Naive thymus-derived CD4-positive, alpha-beta T cell (primary cell): Measurements from ENCODE around the gene LENG8. TPM values are rescaled to one million over a fixed set of nuclear protein-coding genes. Genes with fewer than 3 reads are reported as not detected.
"Not testable (repeated sequence)": the region's sequence is repeated elsewhere in the genome, so short reads cannot be mapped to it uniquely, and the experiment has no call there.

Experiments used
- ATAC-seq: fragments of 150-1000 bp; cut with Tn5 transposase; 2 replicates; pipeline ENCODE4 v1.10.0; 2021; ENCODE audit warnings: mild to moderate bottlenecking, moderate library complexity
- CTCF ChIA-PET: fragments of 350-600 bp; sonication (Branson Sonifier 250); formaldehyde crosslinking; loops from one replicate; lab custom pipeline; 2021; ENCODE audit warnings: antibody characterized with exemption; lab: Charles Lee
- POLR2A ChIA-PET: fragments of 350-600 bp; sonication (Branson Sonifier 250); formaldehyde crosslinking; loops from one replicate; lab custom pipeline; 2021; ENCODE audit warnings: antibody characterized with exemption, inconsistent platforms; lab: Charles Lee
- DNase-seq, 9 donors: peaks; one replicate each; pipeline versions ENCODE4 v3.0.0 to v3.0.0-alpha.2; 2020 to 2022; ENCODE audit warnings: mixed read lengths in 1 of 9
- H3K27ac ChIP-seq: one replicate; pipeline ENCODE4 v1.7.0; 2013; ENCODE audit warnings: mild to moderate bottlenecking, low read depth, low read length, moderate library complexity
- H3K27me3 ChIP-seq, 2 donors: one replicate each; pipeline ENCODE4 v1.7.0; 2013; ENCODE audit warnings: low read length in 2 of 2, mild to moderate bottlenecking in 2 of 2, moderate library complexity in 2 of 2; ENCODE audit not compliant: control insufficient read depth in 2 of 2, insufficient read depth in 2 of 2
- H3K36me3 ChIP-seq, 3 experiments: 1 replicate in 2 of 3; 2 replicates in 1 of 3; pipeline ENCODE4 v1.7.0; 2013; ENCODE audit warnings: low read length in 3 of 3, mild to moderate bottlenecking in 3 of 3, moderate library complexity in 1 of 3; ENCODE audit not compliant: insufficient read depth in 3 of 3, control insufficient read depth in 2 of 3
- H3K4me1 ChIP-seq, 2 donors: one replicate each; pipeline ENCODE4 v1.7.0; 2013; ENCODE audit warnings: low read length in 2 of 2, mild to moderate bottlenecking in 2 of 2, moderate library complexity in 1 of 2; ENCODE audit not compliant: control insufficient read depth in 2 of 2, insufficient read depth in 2 of 2
- H3K4me3 ChIP-seq: 2 replicates; pipeline ENCODE4 v1.7.0; 2013; ENCODE audit warnings: mild to moderate bottlenecking, low read length
- H3K9me3 ChIP-seq, 3 experiments: 1 replicate in 2 of 3; 2 replicates in 1 of 3; pipeline ENCODE4 v1.7.0; 2013; ENCODE audit warnings: low read length in 3 of 3; ENCODE audit not compliant: control insufficient read depth in 2 of 3
- H3K27ac Mint-ChIP-seq, 9 donors: one replicate each; pipeline ENCODE4 v1.8.0; 2020 to 2022; ENCODE audit warnings: mixed read lengths in 9 of 9, mild to moderate bottlenecking in 8 of 9, moderate library complexity in 5 of 9, inconsistent platforms in 2 of 9
- H3K27me3 Mint-ChIP-seq, 5 donors: one replicate each; pipeline ENCODE4 v1.8.0; 2021 to 2022; ENCODE audit warnings: mixed read lengths in 5 of 5, mild to moderate bottlenecking in 1 of 5
- H3K36me3 Mint-ChIP-seq, 5 donors: one replicate each; pipeline ENCODE4 v1.8.0; 2020 to 2022; ENCODE audit warnings: mixed read lengths in 5 of 5, mild to moderate bottlenecking in 3 of 5, inconsistent platforms in 1 of 5
- H3K4me1 Mint-ChIP-seq, 7 donors: one replicate each; pipeline ENCODE4 v1.8.0; 2020 to 2022; ENCODE audit warnings: mixed read lengths in 7 of 7, mild to moderate bottlenecking in 3 of 7, inconsistent platforms in 1 of 7
- H3K4me3 Mint-ChIP-seq, 10 donors: one replicate each; pipeline ENCODE4 v1.8.0; 2020 to 2022; ENCODE audit warnings: mild to moderate bottlenecking in 10 of 10, mixed read lengths in 10 of 10, moderate library complexity in 6 of 10, inconsistent platforms in 2 of 10
- H3K9me3 Mint-ChIP-seq, 11 donors: one replicate each; pipeline ENCODE4 v1.8.0; 2020 to 2022; ENCODE audit warnings: mixed read lengths in 11 of 11, mild to moderate bottlenecking in 4 of 11, inconsistent platforms in 1 of 11, moderate library complexity in 1 of 11
- intact Hi-C, 2 donors: fragments of 100-400 bp; cut with micrococcal nuclease; formaldehyde crosslinking; loops; one replicate each; pipeline ENCODE4 v1.15.1; 2023
- polyA plus RNA-seq, 2 donors: library from polyadenylated mRNA; unstranded; fragments of 300-500 nt; fragmentation: Illumina TruSeq; gene quantifications; one replicate each; pipeline ENCODE4 v1.2.3, GENCODE V29; 2021
- total RNA-seq, 6 experiments: library from RNA in 5 of 6; stranded (reverse) in 5 of 6; gene quantifications; 1 replicate in 5 of 6; 2 replicates in 1 of 6; pipeline ENCODE4 v1.2.3 and lab custom pipeline; 2021 to 2026

The LENG8 gene
- total and polyA plus RNA-seq, 7 experiments from 2014 or later: 6.2 to 685 (median 503) TPM

DNA sequence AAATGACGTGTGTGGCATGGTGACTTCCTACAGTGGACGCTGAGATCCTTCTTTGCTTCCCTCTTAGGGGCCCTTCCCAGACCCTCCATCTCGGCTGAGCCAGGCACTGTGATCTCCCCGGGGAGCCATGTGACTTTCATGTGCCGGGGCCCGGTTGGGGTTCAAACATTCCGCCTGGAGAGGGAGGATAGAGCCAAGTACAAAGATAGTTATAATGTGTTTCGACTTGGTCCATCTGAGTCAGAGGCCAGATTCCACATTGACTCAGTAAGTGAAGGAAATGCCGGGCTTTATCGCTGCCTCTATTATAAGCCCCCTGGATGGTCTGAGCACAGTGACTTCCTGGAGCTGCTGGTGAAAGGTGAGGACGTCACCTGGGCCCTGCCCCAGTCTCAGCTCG lies 58.8 kb downstream of the LENG8 start:
- peaks cover 0 to 27% (median 4%) of the 10 kb centered on the region in 7 donors for H3K4me1 Mint-ChIP-seq
- peak overlapping the region in 3 of 9 donors; percentile 5 to 54 (median 30) for H3K27ac Mint-ChIP-seq
- intact Hi-C loops: loop anchor here (5.0 kb wide), 1 partner anchor 146 kb away; the partner anchor contains the start of gene LAIR1 (in 2 of the 2)
- CTCF ChIA-PET: interaction anchor here (0.6 to 0.9 kb wide), 2 partner anchors 22 to 27 kb away, joined by 3 to 4 read pairs; no protein-coding TSS in a partner anchor
- Histone ChIP-seq H3K4me1 (peaks cover 0 to 15% of the 10 kb centered on the region in 2 donors), H3K4me3 (no peak overlapping the region), H3K27me3 (no peaks in the 10 kb centered on the region), H3K36me3 (no peaks in the 10 kb centered on the region), H3K27ac (no peak overlapping the region), H3K9me3 (no peaks in the 10 kb centered on the region)
- peaks cover 7 to 16% (median 11%) of the 10 kb centered on the region in 5 donors for H3K27me3 Mint-ChIP-seq
- DNase-seq (no peak), ATAC-seq (no peak)
- POLR2A ChIA-PET: no interaction called here
- H3K36me3 Mint-ChIP-seq: peaks cover 0 to 4% (median 0%) of the 10 kb centered on the region in 5 donors
- H3K9me3 Mint-ChIP-seq: peaks cover 0 to 2% (median 0%) of the 10 kb centered on the region in 11 donors
- no peak overlapping the region for H3K4me3 Mint-ChIP-seq

- H3K4me3 Mint-ChIP-seq, ATAC-seq, H3K9me3 ChIP-seq, H3K36me3 Mint-ChIP-seq, H3K27me3 ChIP-seq, H3K9me3 Mint-ChIP-seq, H3K27ac ChIP-seq, H3K4me3 ChIP-seq, POLR2A ChIA-PET, H3K27ac Mint-ChIP-seq, DNase-seq, H3K36me3 ChIP-seq: not testable (repeated sequence)
- peaks cover 0 to 27% (median 4%) of the 10 kb centered on the region in 7 donors for H3K4me1 Mint-ChIP-seq
- peaks cover 7 to 22% (median 18%) of the 10 kb centered on the region in 5 donors for H3K27me3 Mint-ChIP-seq
- CTCF ChIA-PET: interaction anchor here (0.9 kb wide), 1 partner anchor 23 kb away, joined by 3 read pairs; no protein-coding TSS in a partner anchor
- peaks cover 0 to 15% of the 10 kb centered on the region in 2 donors for H3K4me1 ChIP-seq
- intact Hi-C loops: loop anchor here (5.0 kb wide), 1 partner anchor 146 kb away; the partner anchor contains the start of gene LAIR1 (in 2 of the 2)
Observed at GRCh38 chr19:54508487-54508886, 59.5 kb downstream of the LENG8 start.

DNA sequence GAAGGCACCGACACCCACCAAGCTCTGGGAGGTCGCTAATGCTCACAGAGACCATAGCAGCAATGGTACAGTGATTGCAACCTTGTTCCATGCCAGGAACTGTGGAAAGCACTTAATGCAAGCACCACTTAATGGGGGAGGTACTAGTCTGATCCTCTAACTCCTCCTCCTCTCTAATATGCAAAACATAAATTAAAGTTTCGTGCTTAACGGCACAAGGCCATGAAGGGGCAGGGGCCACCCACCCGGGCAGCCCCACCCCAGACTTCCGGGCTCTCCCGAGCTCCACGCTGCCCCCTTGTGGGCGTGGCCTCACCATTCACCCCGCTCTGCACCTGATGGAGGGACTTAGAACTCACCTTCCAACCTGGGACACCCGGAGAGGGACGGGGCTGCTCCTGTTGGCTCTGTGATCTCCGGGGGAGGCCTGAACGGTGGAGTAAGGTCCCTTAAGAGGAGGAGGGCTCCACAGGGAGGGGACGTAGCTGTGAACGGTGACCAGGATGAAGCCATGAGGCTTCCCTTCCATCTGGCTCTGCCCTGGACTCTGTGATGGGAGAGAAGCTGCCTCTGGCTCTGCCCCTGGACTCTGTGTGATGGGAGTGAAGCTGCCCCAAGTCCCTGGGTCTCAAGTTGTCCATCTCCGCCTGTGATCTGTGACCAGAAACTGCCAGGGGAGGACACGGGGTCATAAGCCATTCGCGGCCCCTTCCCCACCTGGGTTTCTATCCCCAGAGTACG lies 60.4 kb downstream of the LENG8 start:
- H3K4me3 ChIP-seq, H3K36me3 ChIP-seq, POLR2A ChIA-PET, DNase-seq, H3K27ac Mint-ChIP-seq, H3K4me3 Mint-ChIP-seq, H3K9me3 Mint-ChIP-seq, H3K36me3 Mint-ChIP-seq, H3K27ac ChIP-seq, H3K9me3 ChIP-seq, H3K27me3 ChIP-seq: not testable (repeated sequence)
- Mint-ChIP-seq H3K27me3 (peaks cover 7 to 22% (median 21%) of the 10 kb centered on the region in 5 donors), H3K4me1 (peaks cover 0 to 27% (median 4%) of the 10 kb centered on the region in 7 donors)
- ATAC-seq: peak; percentile 77
- CTCF ChIA-PET: interaction anchor here (0.6 kb wide), 1 partner anchor 28 kb away, joined by 4 read pairs; no protein-coding TSS in a partner anchor
- intact Hi-C loops: loop anchor here (5.0 kb wide), 1 partner anchor 147 kb away; the partner anchor contains the start of gene LAIR1 (in 2 of the 2)
- peaks cover 0 to 15% of the 10 kb centered on the region in 2 donors for H3K4me1 ChIP-seq

Other genes with a start within 250 kb of the LENG8 start
- 1,000 to 10,000 TPM; 1,217 to 2,149 (median 1,306) TPM for gene RPS9, start 248.3 kb upstream of the LENG8 start, total RNA-seq
- gene RPS9, start 248.3 kb upstream of the LENG8 start, polyA plus RNA-seq: 1,000 to 10,000 TPM; 1,192 to 1,308 TPM
- gene LILRB3, start 226.2 kb upstream of the LENG8 start, total RNA-seq: 10 to 100 TPM in 1 of 5 experiments, 1 to 10 TPM in 4; 1.9 to 76.4 (median 2.1) TPM
- gene LILRB3, start 226.2 kb upstream of the LENG8 start, polyA plus RNA-seq: under 1 TPM in 1 of 2 donors, not detected in 1; 0.40 TPM
- 10 to 100 TPM in 1 of 5 experiments, 1 to 10 TPM in 1, under 1 TPM in 3; 0.24 to 27.0 (median 0.97) TPM for gene LILRA6, start 206.4 kb upstream of the LENG8 start, total RNA-seq
- gene LILRA6, start 206.4 kb upstream of the LENG8 start, polyA plus RNA-seq: under 1 TPM; 0.12 to 0.36 TPM
- 1 to 10 TPM in 3 of 5 experiments, under 1 TPM in 1, not detected in 1; 0.08 to 1.8 (median 1.2) TPM for gene LILRB5, start 191.9 kb upstream of the LENG8 start, total RNA-seq
- not detected for gene LILRB5, start 191.9 kb upstream of the LENG8 start, polyA plus RNA-seq
- gene LILRB2, start 168.1 kb upstream of the LENG8 start, total RNA-seq: 100 to 1,000 TPM in 1 of 5 experiments, 10 to 100 TPM in 1, 1 to 10 TPM in 2, not detected in 1; 1.5 to 131 (median 6.0) TPM
- gene LILRB2, start 168.1 kb upstream of the LENG8 start, polyA plus RNA-seq: under 1 TPM in 1 of 2 donors, not detected in 1; 0.12 TPM
- 10 to 100 TPM in 1 of 5 experiments, 1 to 10 TPM in 1, under 1 TPM in 2, not detected in 1; 0.32 to 82.1 (median 5.1) TPM for gene LILRA5, start 136.0 kb upstream of the LENG8 start, total RNA-seq
- under 1 TPM in 1 of 2 donors, not detected in 1; 0.34 TPM for gene LILRA5, start 136.0 kb upstream of the LENG8 start, polyA plus RNA-seq
- gene LILRA4, start 110.0 kb upstream of the LENG8 start, total RNA-seq: 1 to 10 TPM in 2 of 5 experiments, not detected in 3; 3.5 to 8.9 TPM
- not detected for gene LILRA4, start 110.0 kb upstream of the LENG8 start, polyA plus RNA-seq
- 10 to 100 TPM; 47.0 to 92.3 (median 82.3) TPM for gene LAIR1, start 84.3 kb upstream of the LENG8 start, total RNA-seq
- 10 to 100 TPM; 48.6 to 98.1 TPM for gene LAIR1, start 84.3 kb upstream of the LENG8 start, polyA plus RNA-seq
- 1 to 10 TPM in 1 of 5 experiments, under 1 TPM in 1, not detected in 3; 0.10 to 1.8 TPM for gene TTYH1, start 33.7 kb upstream of the LENG8 start, total RNA-seq
- under 1 TPM; 0.23 to 0.40 TPM for gene TTYH1, start 33.7 kb upstream of the LENG8 start, polyA plus RNA-seq
- 1 to 10 TPM; 3.5 to 6.1 (median 4.3) TPM for gene LENG9, start 14.6 kb downstream of the LENG8 start, total RNA-seq
- gene LENG9, start 14.6 kb downstream of the LENG8 start, polyA plus RNA-seq: under 1 TPM; 0.09 to 0.16 TPM
- not detected for gene CDC42EP5, start 24.1 kb downstream of the LENG8 start, total RNA-seq
- gene CDC42EP5, start 24.1 kb downstream of the LENG8 start, polyA plus RNA-seq: not detected
- gene LAIR2, start 53.6 kb downstream of the LENG8 start, total RNA-seq: 10 to 100 TPM in 1 of 5 experiments, 1 to 10 TPM in 2, under 1 TPM in 1, not detected in 1; 0.85 to 12.8 (median 2.2) TPM
- gene LAIR2, start 53.6 kb downstream of the LENG8 start, polyA plus RNA-seq: 1 to 10 TPM; 2.5 to 5.5 TPM
- 10 to 100 TPM in 1 of 5 experiments, 1 to 10 TPM in 1, under 1 TPM in 3; 0.24 to 50.3 (median 0.87) TPM for gene LILRA2, start 124.6 kb downstream of the LENG8 start, total RNA-seq
- gene LILRA2, start 124.6 kb downstream of the LENG8 start, polyA plus RNA-seq: under 1 TPM; 0.18 to 0.38 TPM
- 10 to 100 TPM in 1 of 5 experiments, 1 to 10 TPM in 1, not detected in 3; 4.3 to 36.7 TPM for gene LILRA1, start 144.4 kb downstream of the LENG8 start, total RNA-seq
- under 1 TPM in 1 of 2 donors, not detected in 1; 0.14 TPM for gene LILRA1, start 144.4 kb downstream of the LENG8 start, polyA plus RNA-seq
- gene LILRB1, start 181.3 kb downstream of the LENG8 start, total RNA-seq: 10 to 100 TPM in 1 of 5 experiments, 1 to 10 TPM in 3, not detected in 1; 1.1 to 56.5 (median 5.1) TPM
- under 1 TPM in 1 of 2 donors, not detected in 1; 0.09 TPM for gene LILRB1, start 181.3 kb downstream of the LENG8 start, polyA plus RNA-seq
- gene LILRB4, start 213.8 kb downstream of the LENG8 start, total RNA-seq: 10 to 100 TPM in 1 of 5 experiments, 1 to 10 TPM in 3, under 1 TPM in 1; 0.15 to 20.2 (median 2.5) TPM
- not detected for gene LILRB4, start 213.8 kb downstream of the LENG8 start, polyA plus RNA-seq